Mesenchymal stem cell (in vitro differentiated cells and primary cell): ENCODE data around the gene SLC2A9.

Experiments used
- DNase-seq: peaks from one replicate; pipeline ENCODE4 v3.0.0-alpha.2; 2013
- H2AFZ ChIP-seq: one replicate; pipeline ENCODE4 v1.6.1; 2013; ENCODE audit warnings: low read depth, mild to moderate bottlenecking, control low read depth, inconsistent platforms, low read length, moderate library complexity
- H2AK5ac ChIP-seq: 2 replicates; pipeline ENCODE4 v1.6.1; 2013; ENCODE audit warnings: low read length, moderate library complexity, mild to moderate bottlenecking, inconsistent platforms; ENCODE audit not compliant: severe bottlenecking
- H2BK120ac ChIP-seq: one replicate; pipeline ENCODE4 v1.6.1; 2013; ENCODE audit warnings: low read depth, mild to moderate bottlenecking, inconsistent platforms, low read length, moderate library complexity
- H2BK12ac ChIP-seq, 2 experiments: one replicate each; pipeline ENCODE4 v1.6.1; 2013; ENCODE audit warnings: inconsistent platforms in 2 of 2, low read length in 2 of 2, mild to moderate bottlenecking in 2 of 2, moderate library complexity in 2 of 2, control low read depth in 1 of 2
- H2BK15ac ChIP-seq: one replicate; pipeline ENCODE4 v1.6.1; 2013; ENCODE audit warnings: mild to moderate bottlenecking, low read depth, inconsistent platforms; ENCODE audit not compliant: poor library complexity, severe bottlenecking
- H2BK5ac ChIP-seq: 2 replicates; pipeline ENCODE4 v1.6.1; 2013; ENCODE audit warnings: low read depth, mild to moderate bottlenecking, low read length, control low read depth, inconsistent platforms; ENCODE audit not compliant: poor library complexity, severe bottlenecking
- H3K14ac ChIP-seq, 2 experiments: one replicate each; pipeline ENCODE4 v1.6.1; 2013; ENCODE audit warnings: inconsistent platforms in 2 of 2, low read length in 2 of 2, control low read depth in 1 of 2, mild to moderate bottlenecking in 1 of 2, moderate library complexity in 1 of 2
- H3K18ac ChIP-seq, 2 experiments: one replicate each; pipeline ENCODE4 v1.6.1; 2013; ENCODE audit warnings: inconsistent platforms in 2 of 2, low read length in 2 of 2, control low read depth in 1 of 2, low read depth in 1 of 2, mild to moderate bottlenecking in 1 of 2
- H3K23ac ChIP-seq, 2 experiments: one replicate each; pipeline ENCODE4 v1.6.1; 2013; ENCODE audit warnings: inconsistent platforms in 2 of 2, low read length in 2 of 2, mild to moderate bottlenecking in 2 of 2, moderate library complexity in 2 of 2, control low read depth in 1 of 2
- H3K27ac ChIP-seq: 2 replicates; pipeline ENCODE4 v1.5.1; 2013; ENCODE audit warnings: mild to moderate bottlenecking, moderate library complexity, low read length, control low read depth, inconsistent platforms; ENCODE audit not compliant: poor library complexity, severe bottlenecking
- H3K27me3 ChIP-seq, 2 experiments: 2 replicates each; pipeline versions ENCODE4 v1.6.1 to v1.7.0; 2013; ENCODE audit warnings: low read length in 2 of 2, mild to moderate bottlenecking in 2 of 2, moderate library complexity in 2 of 2, control low read depth in 1 of 2, inconsistent platforms in 1 of 2; ENCODE audit not compliant: control insufficient read depth in 1 of 2, insufficient read depth in 1 of 2
- H3K36me3 ChIP-seq, 2 experiments: 2 replicates each; pipeline versions ENCODE4 v1.6.1 to v1.7.0; 2013; ENCODE audit warnings: low read length in 2 of 2, control low read depth in 1 of 2, inconsistent platforms in 1 of 2, low read depth in 1 of 2, mild to moderate bottlenecking in 1 of 2; ENCODE audit not compliant: insufficient read depth in 2 of 2, control insufficient read depth in 1 of 2
- H3K4ac ChIP-seq, 2 experiments: one replicate each; pipeline ENCODE4 v1.6.1; 2013; ENCODE audit warnings: inconsistent platforms in 2 of 2, low read length in 2 of 2, mild to moderate bottlenecking in 2 of 2, moderate library complexity in 2 of 2, control low read depth in 1 of 2, low read depth in 1 of 2
- H3K4me1 ChIP-seq: 2 replicates; pipeline ENCODE4 v1.6.1; 2013; ENCODE audit warnings: low read depth, low read length, control low read depth; ENCODE audit not compliant: control insufficient read depth, insufficient read depth
- H3K4me2 ChIP-seq: 2 replicates; pipeline ENCODE4 v1.6.1; 2013; ENCODE audit warnings: low read length, mild to moderate bottlenecking, inconsistent platforms; ENCODE audit not compliant: poor library complexity, severe bottlenecking
- H3K4me3 ChIP-seq, 2 experiments: 2 replicates each; pipeline versions ENCODE4 v1.5.1 to v1.7.0; 2013; ENCODE audit warnings: low read length in 2 of 2, mild to moderate bottlenecking in 2 of 2, control low read depth in 1 of 2, low read depth in 1 of 2; ENCODE audit not compliant: insufficient read depth in 1 of 2
- H3K79me1 ChIP-seq: replicated peaks from 2 replicates; pipeline ENCODE4 v1.6.1; 2013; ENCODE audit warnings: mild to moderate bottlenecking, control low read depth, low read length, inconsistent platforms; ENCODE audit not compliant: poor library complexity, severe bottlenecking
- H3K9ac ChIP-seq: 2 replicates; pipeline ENCODE4 v1.7.0; 2013; ENCODE audit warnings: mild to moderate bottlenecking, low read length, moderate library complexity
- H3K9me3 ChIP-seq: 2 replicates; pipeline ENCODE4 v1.7.0; 2013; ENCODE audit warnings: mild to moderate bottlenecking, low read length; ENCODE audit not compliant: control insufficient read depth
- H4K8ac ChIP-seq: one replicate; pipeline ENCODE4 v1.6.1; 2013; ENCODE audit warnings: inconsistent platforms, mild to moderate bottlenecking, low read length, moderate library complexity
- H4K91ac ChIP-seq: one replicate; pipeline ENCODE4 v1.6.1; 2013; ENCODE audit warnings: mild to moderate bottlenecking, low read length, inconsistent platforms
- WGBS: methylation state at CpG from one replicate; pipeline ENCODE4 v1.1.7; 2013; ENCODE audit warnings: mixed read lengths; 5-methylcytosine and 5-hydroxymethylcytosine counted together

The SLC2A9 gene

DNA sequence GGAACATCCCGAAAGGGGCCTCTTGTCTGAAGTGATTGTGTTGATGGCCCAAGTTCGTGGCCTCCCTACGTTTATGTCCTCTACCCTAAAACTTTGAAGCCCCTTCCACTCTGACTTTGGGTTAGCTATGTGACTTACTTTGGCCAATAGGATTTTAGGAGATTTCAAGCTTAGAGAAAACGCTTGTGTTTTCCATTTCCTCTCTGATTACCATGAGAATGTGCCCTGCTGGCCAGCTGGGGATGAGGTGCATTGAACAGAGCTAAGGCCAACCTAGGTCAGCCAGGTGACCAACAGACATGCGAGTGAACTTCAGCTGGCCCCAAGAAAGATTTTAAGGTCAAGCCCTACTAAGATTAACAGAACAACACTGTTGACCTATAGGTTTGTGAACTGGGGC lies 82.4 kb downstream of the SLC2A9 start:
- Histone ChIP-seq H3K27ac (no peak overlapping the region), H3K4me1 (no peaks in the 10 kb centered on the region), H2BK120ac (no peak overlapping the region), H3K23ac (no peak overlapping the region), H3K4me2 (no peak overlapping the region), H2AK5ac (no peak overlapping the region), H2AFZ (no peak overlapping the region), H3K27me3 (peaks cover 3 to 4% of the 10 kb centered on the region in 2 experiments), H3K4me3 (no peak overlapping the region), H3K36me3 (no peaks in the 10 kb centered on the region), H3K14ac (no peak overlapping the region), H3K4ac (no peak overlapping the region), H2BK15ac (no peak overlapping the region), H4K8ac (no peak overlapping the region), H3K9me3 (no peaks in the 10 kb centered on the region), H4K91ac (no peak overlapping the region), H3K9ac (no peak overlapping the region), H3K18ac (no peak overlapping the region), H3K79me1 (no peaks in the 10 kb centered on the region), H2BK12ac (no peak overlapping the region), H2BK5ac (no peak overlapping the region)
- WGBS: 22% methylated on average over 1 of the region's 5 CpGs
- no peak for DNase-seq

- H3K4me3 ChIP-seq: no peak overlapping the region
- H4K8ac ChIP-seq: no peak overlapping the region
- no peak overlapping the region for H2BK120ac ChIP-seq
- H2BK12ac ChIP-seq: no peak overlapping the region
- H3K27me3 ChIP-seq: peaks cover 3 to 4% of the 10 kb centered on the region in 2 experiments
- H3K18ac ChIP-seq: no peak overlapping the region
- no peak overlapping the region for H2BK5ac ChIP-seq
- H2AK5ac ChIP-seq: no peak overlapping the region
- H4K91ac ChIP-seq: no peak overlapping the region
- no peak overlapping the region for H2BK15ac ChIP-seq
- no peak overlapping the region for H3K23ac ChIP-seq
- no peak overlapping the region for H2AFZ ChIP-seq
- H3K79me1 ChIP-seq: no peaks in the 10 kb centered on the region
- DNase-seq: no peak
- H3K4ac ChIP-seq: no peak overlapping the region
- H3K4me1 ChIP-seq: no peaks in the 10 kb centered on the region
- no peak overlapping the region for H3K4me2 ChIP-seq
- no peaks in the 10 kb centered on the region for H3K36me3 ChIP-seq
- no peak overlapping the region for H3K14ac ChIP-seq
- H3K27ac ChIP-seq: no peak overlapping the region
- H3K9me3 ChIP-seq: no peaks in the 10 kb centered on the region
- 71% methylated on average over 4 of the region's 6 CpGs for WGBS
- no peak overlapping the region for H3K9ac ChIP-seq
These were observed 84.2 kb downstream of the SLC2A9 start for GRCh38 chr4:9937078-9937477.

DNA sequence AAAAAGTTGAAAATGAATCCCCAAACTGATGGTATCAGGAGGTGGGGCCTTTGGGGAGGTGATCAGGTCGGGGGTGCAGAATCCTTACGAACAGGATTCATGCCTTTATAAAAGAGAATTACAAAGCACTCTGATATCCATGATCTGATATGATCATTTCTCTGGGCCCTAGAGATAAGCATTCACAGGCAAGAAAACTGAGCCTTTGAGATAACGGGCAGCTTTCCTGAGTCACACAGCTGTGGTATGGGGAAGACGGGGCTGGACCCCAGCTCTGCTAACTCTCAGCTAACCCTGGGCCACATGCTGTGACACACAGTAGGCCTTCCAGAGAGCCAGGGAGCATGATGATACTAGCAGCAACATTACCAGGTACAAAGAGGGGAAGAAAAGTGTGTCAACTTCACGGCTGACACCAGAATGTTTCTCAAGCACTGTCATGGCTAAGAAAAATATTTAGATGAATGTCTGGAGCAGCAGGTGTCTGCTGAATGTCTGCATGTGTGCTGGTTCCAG lies 85.1 kb downstream of the SLC2A9 start:
- Histone ChIP-seq H2BK5ac (no peak overlapping the region), H2BK15ac (no peak overlapping the region), H3K4me1 (no peaks in the 10 kb centered on the region), H3K4me2 (no peak overlapping the region), H3K9me3 (no peaks in the 10 kb centered on the region), H3K27me3 (peaks cover 3 to 4% of the 10 kb centered on the region in 2 experiments), H2AK5ac (no peak overlapping the region), H3K14ac (no peak overlapping the region), H3K4me3 (no peak overlapping the region), H3K18ac (no peak overlapping the region), H3K27ac (no peak overlapping the region), H3K9ac (no peak overlapping the region), H4K8ac (no peak overlapping the region), H4K91ac (no peak overlapping the region), H3K4ac (no peak overlapping the region), H3K79me1 (no peaks in the 10 kb centered on the region), H2BK12ac (no peak overlapping the region), H3K23ac (no peak overlapping the region), H2BK120ac (no peak overlapping the region), H2AFZ (no peak overlapping the region), H3K36me3 (no peaks in the 10 kb centered on the region)
- 82% methylated on average over 3 of the region's 5 CpGs for WGBS
- DNase-seq: no peak

GRCh38 chr4:9933956-9934355 lies 87.3 kb downstream of the SLC2A9 start:
- no peaks in the 10 kb centered on the region for H3K36me3 ChIP-seq

More at GRCh38 chr4:9933956-9934355, 87.3 kb downstream of the SLC2A9 start:
- Histone ChIP-seq H4K8ac (no peak overlapping the region), H3K23ac (no peak overlapping the region), H3K4me1 (no peaks in the 10 kb centered on the region), H3K9me3 (no peaks in the 10 kb centered on the region), H4K91ac (no peak overlapping the region), H2AK5ac (no peak overlapping the region), H3K14ac (no peak overlapping the region), H3K4me2 (no peak overlapping the region), H2AFZ (no peak overlapping the region), H3K27me3 (peaks cover 3 to 12% of the 10 kb centered on the region in 2 experiments), H3K4me3 (no peak overlapping the region), H2BK5ac (no peak overlapping the region), H3K79me1 (no peaks in the 10 kb centered on the region), H3K9ac (no peak overlapping the region), H2BK15ac (no peak overlapping the region), H3K27ac (no peak overlapping the region), H3K4ac (no peak overlapping the region), H3K18ac (no peak overlapping the region), H2BK120ac (no peak overlapping the region), H2BK12ac (no peak overlapping the region)
- no peak for DNase-seq
- 89% methylated on average over 1 of the region's 1 CpG for WGBS
